Activated naive CD8-positive, alpha-beta T cell (primary cell): ENCODE measurements around the gene CDC23.
"Not testable (repeated sequence)": the region's sequence is repeated elsewhere in the genome, so short reads cannot be mapped to it uniquely, and the experiment has no call there.

Experiments used
- H3K27ac Mint-ChIP-seq: one replicate; pipeline ENCODE4 v1.8.0; 2021; ENCODE audit warnings: mixed read lengths
- H3K27me3 Mint-ChIP-seq: one replicate; pipeline ENCODE4 v1.8.0; 2021; ENCODE audit warnings: mixed read lengths
- H3K36me3 Mint-ChIP-seq: one replicate; pipeline ENCODE4 v1.8.0; 2021; ENCODE audit warnings: mixed read lengths
- H3K4me1 Mint-ChIP-seq: one replicate; pipeline ENCODE4 v1.8.0; 2021; ENCODE audit warnings: low read depth, mixed read lengths
- H3K4me3 Mint-ChIP-seq: one replicate; pipeline ENCODE4 v1.8.0; 2021; ENCODE audit warnings: mild to moderate bottlenecking, mixed read lengths
- H3K9me3 Mint-ChIP-seq: one replicate; pipeline ENCODE4 v1.8.0; 2021; ENCODE audit warnings: low read depth, mixed read lengths

Gene CDC23, protein sequence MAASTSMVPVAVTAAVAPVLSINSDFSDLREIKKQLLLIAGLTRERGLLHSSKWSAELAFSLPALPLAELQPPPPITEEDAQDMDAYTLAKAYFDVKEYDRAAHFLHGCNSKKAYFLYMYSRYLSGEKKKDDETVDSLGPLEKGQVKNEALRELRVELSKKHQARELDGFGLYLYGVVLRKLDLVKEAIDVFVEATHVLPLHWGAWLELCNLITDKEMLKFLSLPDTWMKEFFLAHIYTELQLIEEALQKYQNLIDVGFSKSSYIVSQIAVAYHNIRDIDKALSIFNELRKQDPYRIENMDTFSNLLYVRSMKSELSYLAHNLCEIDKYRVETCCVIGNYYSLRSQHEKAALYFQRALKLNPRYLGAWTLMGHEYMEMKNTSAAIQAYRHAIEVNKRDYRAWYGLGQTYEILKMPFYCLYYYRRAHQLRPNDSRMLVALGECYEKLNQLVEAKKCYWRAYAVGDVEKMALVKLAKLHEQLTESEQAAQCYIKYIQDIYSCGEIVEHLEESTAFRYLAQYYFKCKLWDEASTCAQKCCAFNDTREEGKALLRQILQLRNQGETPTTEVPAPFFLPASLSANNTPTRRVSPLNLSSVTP

GRCh38 chr5:138213161-138214029 lies at the start of gene CDC23:
CDC23 (minus strand) TSS chr5:138213323; CDS start chr5:138213312, 11 bp downstream.
- Mint-ChIP-seq H3K4me1 (peaks cover 24% of the 10 kb centered on the region), H3K27me3 (no peaks in the 10 kb centered on the region), H3K36me3 (peaks cover 2% of the 10 kb centered on the region), H3K4me3 (peak within 1 kb of the TSS; percentile 99), H3K27ac (peak within 1 kb of the TSS; percentile 98), H3K9me3 (no peaks in the 10 kb centered on the region)

DNA sequence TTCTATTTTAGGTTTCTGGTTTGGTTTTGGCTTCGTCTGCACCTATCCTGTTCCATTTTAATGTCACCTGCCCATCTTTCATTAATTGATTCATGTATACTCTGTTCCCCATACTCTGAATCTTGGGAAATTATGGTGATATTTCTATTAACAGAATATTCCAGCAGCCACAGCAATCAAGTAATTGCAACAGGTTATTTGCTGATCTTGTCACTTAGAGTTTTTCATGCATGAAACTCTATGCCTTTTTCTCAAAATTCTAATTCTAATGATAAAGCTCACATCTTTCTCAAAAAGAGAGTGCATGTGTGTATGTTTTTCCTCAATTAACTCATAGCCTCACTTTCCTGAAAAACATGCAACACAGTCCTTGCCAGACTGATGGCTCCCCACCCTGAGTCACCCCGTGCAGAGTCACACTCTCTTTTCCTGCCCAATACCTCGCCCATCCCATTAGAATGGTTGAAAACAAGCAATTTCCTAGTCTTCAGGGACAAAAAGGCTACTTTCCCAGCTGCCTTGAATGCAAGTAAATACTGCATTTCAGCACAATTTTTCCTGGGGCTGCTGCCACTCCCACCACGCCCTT lies 45.7 kb upstream of the CDC23 start:
- Mint-ChIP-seq H3K4me3 (no peak overlapping the region), H3K4me1 (no peaks in the 10 kb centered on the region), H3K36me3 (no peaks in the 10 kb centered on the region), H3K27ac (no peak overlapping the region), H3K9me3 (no peaks in the 10 kb centered on the region), H3K27me3 (peaks cover 1% of the 10 kb centered on the region)

- H3K9me3 Mint-ChIP-seq: no peaks in the 10 kb centered on the region
- H3K4me1 Mint-ChIP-seq: no peaks in the 10 kb centered on the region
- H3K27me3 Mint-ChIP-seq: no peaks in the 10 kb centered on the region
- no peak overlapping the region for H3K27ac Mint-ChIP-seq
- H3K36me3 Mint-ChIP-seq: no peaks in the 10 kb centered on the region
- no peak overlapping the region for H3K4me3 Mint-ChIP-seq
Observed at GRCh38 chr5:138257583-138257982, 44.5 kb upstream of the CDC23 start.

GRCh38 chr5:138252944-138253343 lies 39.8 kb upstream of the CDC23 start:
- H3K4me1 Mint-ChIP-seq: no peaks in the 10 kb centered on the region
- no peaks in the 10 kb centered on the region for H3K27me3 Mint-ChIP-seq
- H3K9me3 Mint-ChIP-seq: no peaks in the 10 kb centered on the region
- H3K27ac Mint-ChIP-seq: no peak overlapping the region
- H3K36me3 Mint-ChIP-seq: no peaks in the 10 kb centered on the region
- H3K4me3 Mint-ChIP-seq: no peak overlapping the region

GRCh38 chr5:138247800-138248199 lies 34.7 kb upstream of the CDC23 start:
- H3K4me1 Mint-ChIP-seq, H3K9me3 Mint-ChIP-seq, H3K4me3 Mint-ChIP-seq, H3K27me3 Mint-ChIP-seq, H3K27ac Mint-ChIP-seq, H3K36me3 Mint-ChIP-seq: not testable (repeated sequence)

DNA sequence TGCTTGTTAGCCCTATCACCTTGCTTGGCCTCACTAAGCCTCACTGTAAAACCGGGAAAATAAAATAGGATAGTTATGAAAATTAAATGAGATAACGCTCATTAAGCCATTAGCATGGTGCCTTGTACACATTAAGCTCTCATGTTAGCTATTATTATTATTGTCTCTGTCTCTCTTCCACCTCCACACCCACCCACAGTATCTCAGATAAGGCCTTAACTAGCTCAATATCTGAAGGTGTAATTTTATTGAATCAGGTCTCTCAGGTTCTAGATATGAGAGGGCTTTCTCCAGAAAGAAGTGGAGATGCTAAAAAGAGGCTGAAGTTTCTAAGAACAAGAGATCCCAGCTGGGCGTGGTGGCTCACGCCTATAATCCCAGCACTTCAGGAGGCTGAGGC lies 33.7 kb upstream of the CDC23 start:
- H3K4me3 Mint-ChIP-seq: no peak overlapping the region
- H3K36me3 Mint-ChIP-seq: no peaks in the 10 kb centered on the region
- no peaks in the 10 kb centered on the region for H3K4me1 Mint-ChIP-seq
- peaks cover 13% of the 10 kb centered on the region for H3K27me3 Mint-ChIP-seq
- no peaks in the 10 kb centered on the region for H3K9me3 Mint-ChIP-seq
- no peak overlapping the region for H3K27ac Mint-ChIP-seq

GRCh38 chr5:138246334-138246733 lies 33.2 kb upstream of the CDC23 start:
- no peak overlapping the region for H3K27ac Mint-ChIP-seq
- peaks cover 15% of the 10 kb centered on the region for H3K27me3 Mint-ChIP-seq
- H3K9me3 Mint-ChIP-seq: no peaks in the 10 kb centered on the region
- no peak overlapping the region for H3K4me3 Mint-ChIP-seq
- peaks cover 3% of the 10 kb centered on the region for H3K4me1 Mint-ChIP-seq
- no peaks in the 10 kb centered on the region for H3K36me3 Mint-ChIP-seq

DNA sequence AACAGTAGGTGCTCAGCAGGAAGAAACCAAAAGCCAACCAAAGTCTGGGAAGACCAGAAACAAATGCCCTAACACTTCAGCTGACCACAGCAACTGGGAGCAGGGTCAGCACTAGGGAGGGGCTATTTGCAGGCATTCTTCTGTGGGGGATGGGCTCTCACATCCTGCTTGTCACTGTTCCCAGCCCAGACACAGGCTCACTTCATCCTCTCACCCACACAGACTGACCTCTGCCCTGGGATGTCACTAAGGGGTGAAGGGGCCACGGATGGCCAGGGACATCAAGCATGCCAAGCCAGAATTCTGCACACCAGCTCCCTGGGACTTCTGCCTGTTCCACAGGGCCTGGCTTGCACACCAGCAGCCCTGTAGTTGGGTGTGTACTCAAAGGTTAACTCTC lies 32.6 kb upstream of the CDC23 start:
- Mint-ChIP-seq H3K4me3 (no peak overlapping the region), H3K9me3 (no peaks in the 10 kb centered on the region), H3K4me1 (peaks cover 9% of the 10 kb centered on the region), H3K27me3 (peaks cover 21% of the 10 kb centered on the region), H3K36me3 (peaks cover under 1% of the 10 kb centered on the region), H3K27ac (no peak overlapping the region)

- Mint-ChIP-seq H3K27ac (no peak overlapping the region), H3K27me3 (peaks cover 34% of the 10 kb centered on the region)
Observed at GRCh38 chr5:138243794-138244193, 30.7 kb upstream of the CDC23 start.

DNA sequence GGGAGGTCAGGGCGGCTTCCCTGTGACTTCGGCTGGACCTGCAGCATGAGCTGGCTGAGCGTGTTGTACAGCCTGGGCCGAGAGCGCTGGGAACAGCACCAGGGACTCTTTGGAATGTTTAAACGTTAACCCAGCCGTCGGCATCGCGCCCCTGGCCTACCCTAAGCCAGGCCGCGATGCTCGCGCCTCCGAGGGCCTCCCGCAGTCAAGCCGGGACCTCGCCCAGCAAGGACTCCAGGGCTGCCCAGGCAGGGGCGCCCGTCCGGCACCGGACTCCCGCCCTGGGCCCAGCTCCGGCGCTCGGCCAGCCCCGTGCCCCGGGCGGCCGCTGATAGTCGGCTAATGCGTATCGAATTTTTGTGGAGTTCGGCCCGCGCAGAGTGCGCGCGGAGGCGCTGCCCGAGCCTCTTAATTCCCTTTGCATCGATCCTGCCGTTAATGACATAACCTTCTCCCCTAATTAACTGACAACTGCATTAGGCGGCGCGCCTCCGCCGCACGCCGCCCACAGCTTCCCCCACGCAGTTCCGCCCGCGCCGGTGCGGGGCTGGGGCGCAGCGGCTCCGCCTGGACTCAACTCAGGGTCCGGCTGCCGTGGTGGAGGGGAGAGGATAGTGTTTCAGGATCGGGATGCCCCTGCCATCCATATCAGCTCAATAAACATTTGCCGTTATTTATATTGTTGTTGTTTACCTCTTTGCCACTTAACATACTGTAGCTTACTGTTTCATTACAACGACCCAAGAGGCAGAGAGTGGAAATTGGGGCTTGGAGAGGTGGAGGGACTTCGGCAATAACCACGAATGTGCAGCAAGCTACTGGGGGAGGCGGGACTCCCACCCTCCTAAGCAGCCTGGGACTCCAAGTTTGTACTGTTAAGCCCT lies 28.8 kb upstream of the CDC23 start:
- H3K36me3 Mint-ChIP-seq: peaks cover 2% of the 10 kb centered on the region
- H3K9me3 Mint-ChIP-seq: no peaks in the 10 kb centered on the region
- peaks cover 12% of the 10 kb centered on the region for H3K4me1 Mint-ChIP-seq
- peak overlapping the region; percentile 71 for H3K4me3 Mint-ChIP-seq
- H3K27me3 Mint-ChIP-seq: peaks cover 39% of the 10 kb centered on the region
- no peak overlapping the region for H3K27ac Mint-ChIP-seq

More at GRCh38 chr5:138243794-138244193, 30.7 kb upstream of the CDC23 start:
- Mint-ChIP-seq H3K4me3 (no peak overlapping the region), H3K9me3 (no peaks in the 10 kb centered on the region), H3K36me3 (peaks cover 2% of the 10 kb centered on the region), H3K4me1 (peaks cover 12% of the 10 kb centered on the region)

DNA sequence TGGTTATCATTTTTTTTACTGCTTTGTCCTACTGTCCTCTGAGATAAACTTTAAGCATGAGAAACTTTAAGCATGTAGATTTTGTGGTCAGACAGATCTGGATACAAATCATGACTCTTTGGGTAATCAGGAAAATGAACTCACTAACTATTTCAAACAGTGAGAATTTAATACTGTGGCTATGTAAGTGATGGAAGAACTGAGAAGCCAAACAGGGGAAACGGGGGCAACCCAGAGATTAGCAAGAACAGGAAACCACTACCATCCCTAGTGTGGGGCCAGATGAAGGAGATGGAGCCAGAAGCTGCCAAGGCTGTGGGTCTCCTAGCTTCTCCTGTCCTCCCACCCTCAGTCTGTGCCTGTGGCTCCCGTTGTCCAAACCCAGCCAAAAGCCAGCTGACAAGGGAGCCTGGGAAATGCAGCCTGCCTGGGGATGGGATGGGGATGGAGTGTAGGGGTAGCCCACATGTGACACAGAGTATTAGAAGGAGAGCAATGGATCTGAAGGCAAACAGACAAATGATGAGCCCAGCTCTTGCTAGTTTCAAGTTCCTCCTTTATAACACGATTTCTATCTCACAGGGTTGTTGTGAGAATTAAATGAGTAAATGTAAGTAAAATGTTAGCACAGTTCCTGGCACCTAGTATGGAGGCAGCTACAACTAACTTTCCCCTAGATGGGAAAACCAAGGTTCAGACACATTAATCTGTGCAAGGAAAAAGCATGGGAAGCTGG lies 27.7 kb upstream of the CDC23 start:
- Mint-ChIP-seq H3K4me1 (peaks cover 12% of the 10 kb centered on the region), H3K27ac (no peak overlapping the region), H3K9me3 (no peaks in the 10 kb centered on the region), H3K36me3 (peaks cover 2% of the 10 kb centered on the region), H3K27me3 (peaks cover 41% of the 10 kb centered on the region), H3K4me3 (peak overlapping the region; percentile 71)

DNA sequence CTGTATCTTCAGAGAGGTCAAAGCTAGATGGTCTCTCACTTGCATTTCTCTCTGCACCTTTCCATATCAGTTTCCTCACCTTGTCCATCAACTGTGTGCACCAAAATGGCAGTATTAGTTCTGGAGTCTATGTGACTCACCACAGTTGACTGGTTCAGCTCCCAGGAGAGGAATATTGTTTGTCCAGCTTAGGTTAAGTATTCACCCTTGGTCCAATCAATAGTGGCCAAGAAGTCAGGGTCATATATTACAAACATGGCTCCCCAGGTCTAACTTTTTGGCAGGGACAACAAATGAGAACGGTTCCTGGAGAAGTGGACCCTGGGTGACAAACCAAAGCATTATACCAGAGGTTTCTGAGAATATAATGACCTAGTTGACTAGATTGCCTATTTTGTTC lies 24.9 kb upstream of the CDC23 start:
- Mint-ChIP-seq H3K36me3 (peaks cover 2% of the 10 kb centered on the region), H3K27me3 (peaks cover 39% of the 10 kb centered on the region), H3K27ac (no peak overlapping the region), H3K4me1 (peaks cover 12% of the 10 kb centered on the region), H3K4me3 (no peak overlapping the region), H3K9me3 (no peaks in the 10 kb centered on the region)

GRCh38 chr5:138234651-138235050 lies 21.5 kb upstream of the CDC23 start:
- no peak overlapping the region for H3K4me3 Mint-ChIP-seq

More at GRCh38 chr5:138234651-138235050, 21.5 kb upstream of the CDC23 start:
- H3K27ac Mint-ChIP-seq: no peak overlapping the region
- peaks cover 26% of the 10 kb centered on the region for H3K27me3 Mint-ChIP-seq
- no peaks in the 10 kb centered on the region for H3K4me1 Mint-ChIP-seq
- H3K36me3 Mint-ChIP-seq: no peaks in the 10 kb centered on the region
- no peaks in the 10 kb centered on the region for H3K9me3 Mint-ChIP-seq
